GM21786 (cell line): ENCODE data around the gene COL23A1.

Experiments used
- ATAC-seq: cut with Tn5 transposase; IDR thresholded peaks from one replicate; pipeline ENCODE4 v1.9.1; 2021; ENCODE audit not compliant: unreplicated experiment

The COL23A1 gene

GRCh38 chr5:178590141-178590923, at the start of gene COL23A1:
Gene COL23A1 (minus strand): TSS chr5:178590393.
- ATAC-seq, result no peak

- ATAC-seq, result no peak
These were observed 47.3 kb upstream of the COL23A1 start for GRCh38 chr5:178637356-178638074.

DNA sequence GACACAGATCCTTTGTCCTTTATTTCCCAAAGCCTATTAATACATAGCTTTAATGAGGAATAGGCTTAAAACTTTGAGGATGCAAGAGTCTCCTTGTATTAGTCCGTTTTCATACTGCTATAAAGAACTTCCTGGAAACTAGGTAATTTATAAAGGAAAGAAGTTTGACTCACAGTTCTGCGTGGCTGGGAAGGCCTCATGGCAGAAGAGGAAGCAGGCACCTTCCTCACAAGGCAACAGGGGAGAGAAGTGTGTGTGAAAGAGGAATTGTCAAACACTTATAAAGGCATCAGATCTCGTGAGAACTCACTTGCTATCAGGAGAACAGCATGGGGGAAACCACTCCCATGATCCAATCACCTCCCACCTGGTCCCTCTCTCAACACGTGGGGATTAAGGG, 42.1 kb upstream of the COL23A1 start:
- no peak for ATAC-seq

- no peak for ATAC-seq
These were observed 40.8 kb upstream of the COL23A1 start for GRCh38 chr5:178630951-178631350.

- no peak for ATAC-seq
These were observed 40.3 kb upstream of the COL23A1 start for GRCh38 chr5:178630475-178630930.

DNA sequence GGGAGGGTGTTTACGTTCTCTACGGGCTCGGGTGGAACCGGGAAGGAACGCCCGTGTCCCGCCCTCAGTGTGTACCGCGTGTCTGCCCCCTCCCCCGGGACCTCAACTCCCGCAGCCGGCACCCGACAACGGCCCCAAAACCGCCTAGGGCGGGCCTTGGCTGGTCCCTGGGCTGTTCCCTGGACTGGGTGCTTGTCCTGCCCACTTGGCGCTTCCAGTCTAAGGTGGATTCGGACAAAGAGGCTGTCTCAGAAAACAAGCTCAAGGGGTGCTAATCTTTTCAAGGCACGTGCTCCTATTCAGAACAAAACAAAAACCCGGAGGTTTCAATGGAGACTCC, 37.0 kb upstream of the COL23A1 start:
- ATAC-seq, result no peak

DNA sequence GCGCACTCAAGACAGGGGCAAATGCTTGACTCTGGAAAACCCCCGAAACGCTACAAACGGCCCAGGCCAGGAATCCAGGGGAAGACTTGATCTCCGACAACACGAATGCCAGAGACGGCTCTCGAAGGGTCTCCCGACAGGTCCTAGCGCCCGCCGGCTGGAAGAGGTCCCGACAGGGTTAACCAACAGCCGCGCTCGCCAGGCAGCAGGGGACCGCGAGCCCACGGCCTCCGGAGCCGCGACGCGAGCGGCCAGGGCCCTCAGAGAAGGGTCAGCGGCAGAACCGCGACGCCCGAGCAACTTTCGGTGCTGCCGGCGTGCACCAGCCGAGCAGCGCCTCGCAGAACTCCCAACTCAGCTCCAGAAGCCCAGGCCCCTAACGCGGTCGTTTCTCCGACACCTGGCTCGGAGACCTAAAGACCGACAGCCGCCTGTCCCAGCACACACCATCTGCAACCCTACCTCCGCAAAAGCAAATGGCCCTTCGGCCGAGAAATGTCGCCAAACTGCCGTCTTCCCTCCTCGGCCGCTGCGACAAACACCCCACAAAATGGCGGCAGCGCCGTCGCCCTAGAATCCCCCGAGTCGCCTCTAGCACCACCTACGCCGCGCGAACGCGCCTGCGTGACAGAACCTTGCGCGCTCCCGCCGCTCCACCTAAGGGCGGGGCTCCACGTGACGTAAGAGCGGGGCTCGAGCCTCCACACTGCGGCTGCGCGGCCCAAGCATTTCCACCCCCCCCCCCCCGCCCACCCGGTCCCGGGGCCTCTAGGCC, 36.5 kb upstream of the COL23A1 start, which contains the start of gene CLK4:
Gene CLK4, minus strand, starts transcription at position 567 of the 775 bp plus-strand sequence. CDS start 3,634 bp downstream, outside the sequence.
- ATAC-seq, result peak; percentile 72

GRCh38 chr5:178625679-178626483, 35.7 kb upstream of the COL23A1 start:
- peak; percentile 17 for ATAC-seq

DNA sequence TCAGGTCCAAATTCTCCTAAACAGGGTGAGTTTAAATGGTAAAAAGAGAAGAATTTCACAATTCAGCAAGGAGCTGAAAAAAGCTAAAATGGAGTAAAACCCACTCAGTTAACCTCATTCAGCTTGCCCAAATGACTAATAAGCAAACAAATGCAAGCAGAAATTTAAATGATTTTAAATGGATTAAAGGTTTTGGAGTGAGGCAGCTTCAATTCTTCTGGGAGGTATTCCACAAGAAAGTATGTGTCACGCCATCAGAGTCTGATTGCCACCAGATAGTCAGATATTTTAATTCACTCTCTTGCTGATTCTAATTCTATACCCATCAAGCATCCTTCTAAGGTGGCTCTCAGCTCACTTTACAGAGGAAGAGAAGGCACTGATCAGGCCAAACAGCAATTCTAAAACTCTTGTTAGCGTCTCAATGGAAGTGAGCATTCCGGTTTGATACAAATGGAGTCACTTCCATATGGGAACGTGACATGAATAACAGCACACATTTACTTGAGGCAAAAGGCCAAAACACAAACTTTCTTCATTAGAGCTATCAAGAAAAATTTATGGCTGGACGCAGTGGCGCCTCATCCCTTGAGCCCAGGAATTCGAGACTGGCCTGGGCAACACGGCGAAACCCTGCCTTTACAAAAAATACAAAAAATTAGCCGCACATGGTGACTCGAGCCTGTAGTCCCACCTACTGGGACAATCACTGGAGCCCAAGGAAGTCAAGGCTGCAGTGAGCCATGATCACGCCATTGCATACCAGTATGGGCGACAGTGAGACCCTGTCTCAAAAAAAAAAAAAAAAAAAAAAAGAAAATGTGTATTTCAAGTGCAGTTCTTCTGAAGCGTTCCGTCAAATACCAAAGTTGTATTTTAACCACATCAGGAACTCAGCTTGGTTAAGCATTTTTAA, 34.7 kb upstream of the COL23A1 start:
- ATAC-seq, result no peak

DNA sequence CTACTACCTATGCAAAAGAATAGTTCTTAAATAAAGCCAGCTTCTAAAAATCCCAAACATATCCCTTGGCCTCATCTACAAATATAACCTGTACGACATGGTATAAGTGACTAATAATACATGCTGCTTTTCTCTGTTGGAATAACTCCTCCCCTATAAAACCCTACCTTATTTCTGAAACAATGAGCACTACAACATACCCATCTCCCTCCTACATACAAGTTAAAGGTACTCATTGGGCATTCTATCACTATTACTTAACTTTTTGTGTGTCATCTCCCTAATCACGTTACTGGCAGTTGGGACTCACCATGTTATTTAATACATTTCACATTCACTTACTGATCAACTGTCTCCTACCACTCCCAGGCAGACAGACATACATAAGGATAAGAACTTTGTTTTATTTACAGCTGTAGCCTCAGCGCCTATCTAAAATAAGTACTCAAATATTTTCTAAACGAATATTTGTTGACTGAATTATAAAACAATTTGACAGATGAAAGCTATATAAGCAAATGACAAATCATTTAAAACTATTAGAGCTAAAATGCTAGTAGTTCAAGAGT, 32.6 kb upstream of the COL23A1 start:
- ATAC-seq, result no peak

- ATAC-seq, result no peak
These were observed 29.2 kb upstream of the COL23A1 start for GRCh38 chr5:178619390-178619789.

GRCh38 chr5:178612299-178612698, 22.1 kb upstream of the COL23A1 start:
- ATAC-seq, result no peak

- no peak for ATAC-seq
These were observed 16.1 kb upstream of the COL23A1 start for GRCh38 chr5:178606269-178606668.

DNA sequence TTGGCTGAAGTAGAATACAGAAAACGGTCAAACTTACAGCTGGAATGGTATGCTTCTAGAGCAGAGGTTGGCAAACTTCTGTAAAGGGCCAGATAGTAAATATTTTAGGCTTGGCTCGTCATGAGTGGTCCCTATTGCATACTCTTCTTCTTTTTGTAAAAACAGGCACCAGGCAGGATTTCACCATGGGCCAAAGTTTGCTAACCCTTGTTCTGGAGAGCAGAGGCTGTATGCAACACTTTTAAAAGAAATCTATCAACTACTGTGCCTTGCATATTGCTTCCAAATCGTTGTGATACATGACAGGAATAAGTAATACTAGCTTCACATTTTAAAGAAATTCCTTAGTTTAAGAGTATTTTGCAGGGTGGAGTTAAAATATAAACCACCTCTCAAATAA, 15.6 kb upstream of the COL23A1 start:
- ATAC-seq, result no peak

DNA sequence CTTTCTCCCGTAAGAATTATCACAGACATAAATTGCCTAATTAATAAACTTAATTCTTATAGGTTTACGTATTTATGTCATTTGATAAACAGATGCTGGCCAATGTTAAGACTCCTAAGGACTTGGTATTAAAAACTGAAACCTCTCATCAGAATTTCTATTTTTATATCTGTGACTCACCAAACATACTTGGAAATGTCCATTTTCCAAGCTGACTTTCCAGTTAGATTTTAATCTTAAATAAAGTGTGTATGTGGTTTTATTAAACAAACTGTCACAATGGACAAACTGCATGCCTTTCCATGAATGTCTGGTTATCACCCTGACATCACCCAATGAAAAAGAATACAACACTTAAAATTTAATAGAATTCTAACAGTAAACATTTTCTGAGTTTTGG, 12.6 kb upstream of the COL23A1 start:
- no peak for ATAC-seq

GRCh38 chr5:178595750-178596149, 5.6 kb upstream of the COL23A1 start:
- ATAC-seq, result no peak

DNA sequence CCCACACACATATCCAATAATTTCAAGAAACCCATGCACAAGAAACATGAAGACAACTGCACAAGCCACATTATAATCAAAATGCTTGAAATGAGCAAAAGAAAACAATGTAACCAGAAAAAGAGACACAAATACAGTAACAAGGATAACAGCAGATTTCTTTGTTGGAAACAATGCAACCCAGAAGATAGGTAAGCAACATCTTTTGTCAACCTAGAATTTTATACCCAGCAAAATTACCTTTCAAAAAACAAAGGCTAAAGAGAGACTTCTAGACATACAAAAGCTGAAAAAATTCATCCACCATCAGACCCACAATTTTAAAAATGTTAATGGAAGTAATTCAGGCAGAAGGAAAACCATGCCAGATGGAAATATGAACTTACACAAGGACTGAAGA, 5.0 kb upstream of the COL23A1 start:
- ATAC-seq, result no peak

GRCh38 chr5:178590924-178591423, 781 bp upstream of the COL23A1 start:
- ATAC-seq, result no peak
